GM10847 (cell line): ENCODE data around the gene DMBT1.

Experiments used
- POLR2A ChIP-seq: IDR thresholded peaks from 2 replicates; pipeline ENCODE4 v1.6.1; 2011; ENCODE audit not compliant: insufficient read length; ENCODE audit errors: extremely low read depth

Gene DMBT1

GRCh38 chr10:122669045-122669444 lies 108.5 kb downstream of the DMBT1 start:
- no peak for TF ChIP-seq POLR2A

DNA sequence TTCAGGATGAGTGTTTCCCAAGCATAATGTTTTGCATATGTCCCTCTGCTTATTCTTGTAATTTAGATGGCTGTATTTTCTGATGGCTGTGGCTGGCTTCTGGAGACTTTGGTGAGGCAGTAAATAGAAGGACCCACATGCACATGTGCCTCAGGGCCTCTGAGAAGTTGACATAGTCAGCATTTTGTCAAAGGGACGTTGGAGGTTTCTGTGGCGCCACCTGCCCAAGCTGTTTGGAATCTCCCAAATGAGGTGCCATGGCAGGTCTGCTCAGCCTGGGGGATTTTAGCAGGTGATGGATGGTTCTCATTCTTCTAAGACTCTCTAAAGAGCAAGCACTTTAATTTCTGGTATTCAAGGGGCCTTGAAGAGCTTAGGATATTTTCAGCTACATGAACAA lies 109.3 kb downstream of the DMBT1 start:
- no peak for TF ChIP-seq POLR2A

- no peak for TF ChIP-seq POLR2A
Observed at GRCh38 chr10:122671355-122671754, 110.8 kb downstream of the DMBT1 start.

- TF ChIP-seq POLR2A, result no peak
Observed at GRCh38 chr10:122672655-122673054, 112.1 kb downstream of the DMBT1 start.

DNA sequence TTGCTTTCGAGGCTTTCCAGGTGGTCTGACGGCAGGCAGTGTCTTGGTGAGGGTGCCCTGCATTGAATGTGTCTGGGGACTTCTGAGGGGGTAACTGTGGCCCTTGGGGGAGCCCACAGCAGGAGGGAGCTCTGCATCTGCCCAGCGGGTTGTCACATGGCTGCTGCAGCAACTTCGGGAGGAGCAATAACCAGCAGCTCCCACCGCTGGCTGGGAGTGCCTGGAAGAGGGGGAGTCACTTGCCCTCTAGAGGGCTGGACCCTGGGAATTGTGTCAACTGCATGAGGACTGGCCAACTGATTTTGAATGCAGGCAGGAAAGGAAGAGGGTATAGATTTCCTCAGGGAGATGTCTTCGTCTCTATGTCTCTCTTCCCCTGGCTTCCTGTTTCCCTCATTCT lies 112.7 kb downstream of the DMBT1 start:
- TF ChIP-seq POLR2A, result no peak

GRCh38 chr10:122673731-122674130 lies 113.2 kb downstream of the DMBT1 start:
- TF ChIP-seq POLR2A, result no peak

GRCh38 chr10:122674781-122675180 lies 114.2 kb downstream of the DMBT1 start:
- no peak for TF ChIP-seq POLR2A

GRCh38 chr10:122675278-122675677 lies 114.7 kb downstream of the DMBT1 start:
- no peak for TF ChIP-seq POLR2A

GRCh38 chr10:122678266-122678665 lies 117.7 kb downstream of the DMBT1 start:
- no peak for TF ChIP-seq POLR2A

GRCh38 chr10:122682522-122682921 lies 122.0 kb downstream of the DMBT1 start:
- no peak for TF ChIP-seq POLR2A

GRCh38 chr10:122688293-122688989 lies 127.9 kb downstream of the DMBT1 start:
- TF ChIP-seq POLR2A, result no peak

GRCh38 chr10:122689146-122689820 lies 128.7 kb downstream of the DMBT1 start:
- no peak for TF ChIP-seq POLR2A

GRCh38 chr10:122692744-122693143 lies 132.2 kb downstream of the DMBT1 start:
- no peak for TF ChIP-seq POLR2A
